Breast epithelium (tissue), 4 donors: ENCODE measurements around the gene GUCD1. TPM values are rescaled to one million over a fixed set of nuclear protein-coding genes. Genes with fewer than 3 reads are reported as not detected.
"Not testable (repeated sequence)": the region's sequence is repeated elsewhere in the genome, so short reads cannot be mapped to it uniquely, and the experiment has no call there.

ENCODE experiments used
- DNase-seq, 2 donors: peaks; one replicate each; pipeline ENCODE4 v3.0.0-alpha.2; 2019; ENCODE audit warnings: low spot score in 2 of 2
- H3K27ac ChIP-seq, 2 donors: fragments of 200-600 bp; sonication (generic) in 1 of 2; one replicate each; pipeline ENCODE4 v1.5.1; 2016 to 2019; ENCODE audit warnings: mild to moderate bottlenecking in 1 of 2
- H3K27me3 ChIP-seq, 2 donors: fragments of 200-600 bp; sonication (generic) in 1 of 2; one replicate each; pipeline versions ENCODE4 v1.5.1 to v1.6.0; 2017 to 2019; ENCODE audit warnings: control low read depth in 1 of 2, mild to moderate bottlenecking in 1 of 2
- H3K36me3 ChIP-seq: fragments of 200-600 bp; one replicate; pipeline ENCODE4 v1.5.1; 2019
- H3K4me1 ChIP-seq, 2 donors: fragments of 200-600 bp; sonication (generic); one replicate each; pipeline ENCODE4 v1.5.1; 2016 to 2019; ENCODE audit warnings: control low read depth in 1 of 2
- H3K4me3 ChIP-seq, 3 donors: fragments of 200-600 bp; sonication (generic); 1 replicate in 2 of 3; 2 replicates in 1 of 3; pipeline ENCODE4 v1.5.1; 2016 to 2019; ENCODE audit warnings: mild to moderate bottlenecking in 3 of 3, moderate library complexity in 2 of 3
- H3K9me3 ChIP-seq, 2 donors: fragments of 200-600 bp; sonication (generic) in 1 of 2; one replicate each; pipeline ENCODE4 v1.5.1; 2016 to 2019; ENCODE audit warnings: control low read depth in 1 of 2
- CTCF ChIP-seq, 3 donors: fragments of 450-650 bp; IDR thresholded peaks; one replicate each; pipeline ENCODE4 v1.5.1; 2016 to 2017; ENCODE audit warnings: antibody characterized with exemption in 3 of 3, mild to moderate bottlenecking in 3 of 3, moderate library complexity in 3 of 3
- POLR2A ChIP-seq: fragments of 450-650 bp; IDR thresholded peaks from one replicate; pipeline ENCODE4 v1.6.1; 2016; ENCODE audit warnings: antibody characterized with exemption, mild to moderate bottlenecking, moderate library complexity
- POLR2AphosphoS5 ChIP-seq, 3 donors: sonication (generic); formaldehyde crosslinking; IDR thresholded peaks; one replicate each; pipeline ENCODE4 v1.6.1; 2017; ENCODE audit warnings: antibody characterized with exemption in 3 of 3
- intact Hi-C: fragments of 100-400 bp; cut with DNase I; formaldehyde crosslinking; loops from one replicate; pipeline ENCODE4 v1.15.1; 2023; ENCODE audit warnings: low total_unique reads
- total RNA-seq, 3 donors: library from RNA; depleted of rRNA; stranded (reverse); fragments of >200 nt; gene quantifications; one replicate each; pipeline ENCODE4 v1.1.0, GENCODE V29; 2016

Gene GUCD1
- total RNA-seq, 3 donors from 2014 or later: 89.6 to 177 (median 91.4) TPM

- DNase-seq: peak in 1 of 2 donors; percentile 60
- Histone ChIP-seq H3K4me1 (peaks cover 8 to 35% of the 10 kb centered on the region in 2 donors), H3K4me3 (no peak overlapping the region), H3K27ac (peak overlapping the region; percentile 34 to 82), H3K27me3 (no peaks in the 10 kb centered on the region), H3K36me3 (no peaks in the 10 kb centered on the region), H3K9me3 (no peaks in the 10 kb centered on the region)
- intact Hi-C loops: no loop called here
- TF ChIP-seq POLR2A (no peak), CTCF (IDR thresholded peaks at IDR 0.05) (no peak), POLR2AphosphoS5 (IDR thresholded peaks at IDR 0.05) (no peak)
Observed at GRCh38 chr22:24593836-24594568, 39.1 kb upstream of the GUCD1 start.

- intact Hi-C loops, H3K36me3 ChIP-seq, DNase-seq, H3K9me3 ChIP-seq, H3K27me3 ChIP-seq: not testable (repeated sequence)
- Histone ChIP-seq H3K4me3 (peak overlapping the region; percentile 68 to 92 (median 70)), H3K27ac (peak overlapping the region; percentile 82 to 88), H3K4me1 (peaks cover 13 to 40% of the 10 kb centered on the region in 2 donors)
Observed at GRCh38 chr22:24593559-24593835, 38.6 kb upstream of the GUCD1 start.

- no peaks in the 10 kb centered on the region for H3K36me3 ChIP-seq
- peak in 2 of 3 donors; percentile 19 to 49 for TF ChIP-seq POLR2AphosphoS5 (IDR thresholded peaks at IDR 0.05)
- TF ChIP-seq POLR2A: no peak
- peak within 1 kb of the TSS; percentile 82 to 88 for H3K27ac ChIP-seq
- intact Hi-C loops: no loop called here
- no peaks in the 10 kb centered on the region for H3K27me3 ChIP-seq
- peak within 1 kb of the TSS; percentile 68 to 92 (median 70) for H3K4me3 ChIP-seq
- H3K4me1 ChIP-seq: peaks cover 13 to 45% of the 10 kb centered on the region in 2 donors
- DNase-seq: peak; percentile 77 to 81
- no peaks in the 10 kb centered on the region for H3K9me3 ChIP-seq
Observed at GRCh38 chr22:24592851-24593558, 38.1 kb upstream of the GUCD1 start, which contains the start of gene LRRC75B. Gene LRRC75B, minus strand, starts transcription at chr22:24593073. Its CDS starts 34 bp downstream, at chr22:24593039.

DNA sequence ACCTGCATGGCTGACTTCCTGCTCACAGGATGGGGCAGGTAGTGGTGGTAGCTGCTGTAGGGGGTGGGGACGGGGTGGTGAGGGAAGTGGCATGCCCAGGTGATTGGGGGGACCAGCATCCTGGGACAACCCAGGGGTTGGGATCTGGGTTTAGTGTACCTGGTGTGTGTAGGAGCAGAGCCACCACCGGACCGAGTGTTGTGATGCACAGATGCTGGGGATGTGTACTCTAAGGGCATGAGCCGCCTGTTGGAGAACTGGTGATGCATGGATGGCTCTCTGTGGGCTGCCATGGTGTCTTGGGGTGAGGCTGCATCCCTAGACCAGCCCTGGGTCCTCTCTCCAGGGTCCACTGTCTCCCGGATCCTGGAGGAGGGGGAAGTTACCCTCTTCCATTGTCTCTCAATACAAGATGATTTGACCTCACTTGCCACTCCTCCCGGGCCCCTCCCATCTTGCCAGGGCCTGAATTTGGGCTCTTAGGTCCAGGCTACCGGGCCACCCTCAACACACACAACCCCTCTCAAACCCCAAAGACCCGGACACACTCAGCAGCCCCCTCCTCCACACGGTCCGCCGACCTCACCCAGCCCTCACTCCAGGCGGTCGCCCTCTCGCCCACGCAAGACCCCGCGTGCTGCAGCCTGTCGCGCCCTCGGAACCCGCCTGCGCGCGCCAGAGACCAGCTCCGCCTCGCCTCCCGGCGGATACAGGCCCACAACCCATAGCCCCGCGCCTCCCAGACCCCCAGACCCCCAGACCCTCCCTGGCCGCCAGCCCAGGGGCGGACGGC is 37.3 kb upstream of the GUCD1 start:
- Histone ChIP-seq H3K4me1 (peaks cover 13 to 46% of the 10 kb centered on the region in 2 donors), H3K27me3 (no peaks in the 10 kb centered on the region), H3K27ac (peak overlapping the region; percentile 82 to 88), H3K36me3 (no peaks in the 10 kb centered on the region), H3K9me3 (no peaks in the 10 kb centered on the region), H3K4me3 (peak overlapping the region; percentile 68 to 92 (median 70))
- DNase-seq: no peak
- intact Hi-C loops: no loop called here
- TF ChIP-seq POLR2A: no peak
- TF ChIP-seq CTCF (IDR thresholded peaks at IDR 0.05): no peak
- no peak for TF ChIP-seq POLR2AphosphoS5 (IDR thresholded peaks at IDR 0.05)

- Histone ChIP-seq H3K27me3 (no peaks in the 10 kb centered on the region), H3K4me1 (peaks cover 13 to 46% of the 10 kb centered on the region in 2 donors), H3K36me3 (no peaks in the 10 kb centered on the region), H3K27ac (peak overlapping the region; percentile 72 to 88), H3K4me3 (no peak overlapping the region), H3K9me3 (no peaks in the 10 kb centered on the region)
- TF ChIP-seq POLR2AphosphoS5 (IDR thresholded peaks at IDR 0.05): no peak
- no peak for TF ChIP-seq CTCF (IDR thresholded peaks at IDR 0.05)
- TF ChIP-seq POLR2A: no peak
- intact Hi-C loops: no loop called here
- no peak for DNase-seq
Observed at GRCh38 chr22:24591286-24591830, 36.4 kb upstream of the GUCD1 start.
